HG03175 (cell line): ENCODE results near the gene CDK19.

Source experiments
- ATAC-seq: cut with Tn5 transposase; IDR thresholded peaks from one replicate; pipeline ENCODE4 v1.9.1; 2021; ENCODE audit warnings: mild to moderate bottlenecking, moderate library complexity; ENCODE audit not compliant: unreplicated experiment

The CDK19 gene

GRCh38 chr6:110708295-110708950 is 106.8 kb downstream of the CDK19 start:
- ATAC-seq = no peak

- peak; percentile 65 for ATAC-seq
Observed at GRCh38 chr6:110705543-110705942, 109.7 kb downstream of the CDK19 start.

- no peak for ATAC-seq
Observed at GRCh38 chr6:110703906-110704594, 111.2 kb downstream of the CDK19 start.

GRCh38 chr6:110703010-110703905 is 112.0 kb downstream of the CDK19 start:
- no peak for ATAC-seq

- no peak for ATAC-seq
Observed at GRCh38 chr6:110699780-110700179, 115.5 kb downstream of the CDK19 start.

- no peak for ATAC-seq
Observed at GRCh38 chr6:110693994-110694393, 121.3 kb downstream of the CDK19 start.

- no peak for ATAC-seq
Observed at GRCh38 chr6:110693296-110693695, 122.0 kb downstream of the CDK19 start.

- ATAC-seq = no peak
Observed at GRCh38 chr6:110690916-110691315, 124.4 kb downstream of the CDK19 start.

- no peak for ATAC-seq
Observed at GRCh38 chr6:110690106-110690654, 125.1 kb downstream of the CDK19 start.

GRCh38 chr6:110689275-110689935 is 125.9 kb downstream of the CDK19 start:
- no peak for ATAC-seq

- no peak for ATAC-seq
Observed at GRCh38 chr6:110688661-110689268, 126.5 kb downstream of the CDK19 start.

GRCh38 chr6:110687326-110687725 is 127.9 kb downstream of the CDK19 start:
- ATAC-seq = no peak

GRCh38 chr6:110683241-110683640 is 132.0 kb downstream of the CDK19 start:
- no peak for ATAC-seq

- peak; percentile 98 for ATAC-seq
Observed at GRCh38 chr6:110682460-110682853, 132.8 kb downstream of the CDK19 start.

GRCh38 chr6:110681543-110682459 is 133.5 kb downstream of the CDK19 start:
- ATAC-seq = no peak

- no peak for ATAC-seq
Observed at GRCh38 chr6:110676396-110676795, 138.9 kb downstream of the CDK19 start.

GRCh38 chr6:110674096-110674495 is 141.2 kb downstream of the CDK19 start:
- ATAC-seq = no peak

- ATAC-seq = no peak
Observed at GRCh38 chr6:110672122-110672521, 143.1 kb downstream of the CDK19 start.

GRCh38 chr6:110671447-110671846 is 143.8 kb downstream of the CDK19 start:
- ATAC-seq = no peak
